Tibial nerve (tissue), 4 donors: ENCODE data around the gene SOS2. TPM values are rescaled to one million over a fixed set of nuclear protein-coding genes. Genes with fewer than 3 reads are reported as not detected.
A peak's percentile ranks its signal among the peaks of the same experiment; 100 is the strongest.

Source experiments
- DNase-seq, 2 donors: peaks; one replicate each; pipeline ENCODE4 v3.0.0-alpha.2; 2019; ENCODE audit warnings: low spot score in 2 of 2
- H3K27ac ChIP-seq, 4 donors: fragments of 200-600 bp; sonication (generic) in 3 of 4; one replicate each; pipeline ENCODE4 v1.5.1; 2017 to 2019; ENCODE audit warnings: mild to moderate bottlenecking in 1 of 4
- H3K27me3 ChIP-seq, 2 donors: fragments of 200-600 bp; sonication (generic) in 1 of 2; one replicate each; pipeline versions ENCODE4 v1.5.1 to v1.6.0; 2017 to 2019
- H3K36me3 ChIP-seq, 3 donors: fragments of 200-600 bp; sonication (generic); one replicate each; pipeline ENCODE4 v1.5.1; 2018 to 2019
- H3K4me1 ChIP-seq, 4 donors: fragments of 200-600 bp; sonication (generic) in 3 of 4; one replicate each; pipeline ENCODE4 v1.5.1; 2017 to 2019
- H3K4me3 ChIP-seq, 4 donors: fragments of 200-600 bp; sonication (generic) in 3 of 4; one replicate each; pipeline ENCODE4 v1.5.1; 2017 to 2019; ENCODE audit warnings: mild to moderate bottlenecking in 1 of 4, moderate library complexity in 1 of 4
- H3K9me3 ChIP-seq, 4 donors: fragments of 200-600 bp; sonication (generic) in 3 of 4; one replicate each; pipeline ENCODE4 v1.5.1; 2017 to 2019
- CTCF ChIP-seq, 5 experiments: fragments of 200-600 bp in 3 of 5; fragments of 450-650 bp in 2 of 5; sonication (generic) in 3 of 5; IDR thresholded peaks; one replicate each; pipeline ENCODE4 v1.5.1; 2016 to 2019; ENCODE audit warnings: antibody characterized with exemption in 5 of 5, mild to moderate bottlenecking in 3 of 5, moderate library complexity in 2 of 5
- EP300 ChIP-seq, 2 donors: sonication (generic); formaldehyde crosslinking; IDR thresholded peaks; one replicate each; pipeline ENCODE4 v1.6.1; 2017; ENCODE audit warnings: antibody characterized with exemption in 2 of 2, mild to moderate bottlenecking in 1 of 2
- POLR2A ChIP-seq, 2 donors: fragments of 450-650 bp; IDR thresholded peaks; one replicate each; pipeline ENCODE4 v1.6.1; 2017; ENCODE audit warnings: antibody characterized with exemption in 2 of 2, mild to moderate bottlenecking in 2 of 2, moderate library complexity in 2 of 2
- WGBS, 2 donors: methylation state at CpG; one replicate each; pipeline ENCODE4 v1.1.5; 2018; 5-methylcytosine and 5-hydroxymethylcytosine counted together
- total RNA-seq, 4 donors: library from RNA; depleted of rRNA; stranded (reverse); fragments of >200 nt; gene quantifications; one replicate each; pipeline ENCODE4 v1.1.0, GENCODE V29; 2016

SOS2 gene
- total RNA-seq, 4 donors from 2014 or later, result 30.9 to 41.5 (median 38.0) TPM

- TF ChIP-seq CTCF (IDR thresholded peaks at IDR 0.05) (no peak), EP300 (IDR thresholded peaks at IDR 0.05) (no peak), POLR2A (IDR thresholded peaks at IDR 0.05) (no peak)
- no peak overlapping the region for H3K4me3 ChIP-seq
- H3K27ac ChIP-seq, result no peak overlapping the region
- no peaks in the 10 kb centered on the region for H3K9me3 ChIP-seq
- no peaks in the 10 kb centered on the region for H3K27me3 ChIP-seq
- no peaks in the 10 kb centered on the region for H3K4me1 ChIP-seq
- 61 to 63% methylated on average over 2 of the region's 2 CpGs for WGBS, 2 donors
- DNase-seq, result no peak
- H3K36me3 ChIP-seq, result peaks cover 0 to 16% (median 0%) of the 10 kb centered on the region in 3 donors
These were observed 31.5 kb upstream of the SOS2 start for GRCh38 chr14:50262865-50263264.

DNA sequence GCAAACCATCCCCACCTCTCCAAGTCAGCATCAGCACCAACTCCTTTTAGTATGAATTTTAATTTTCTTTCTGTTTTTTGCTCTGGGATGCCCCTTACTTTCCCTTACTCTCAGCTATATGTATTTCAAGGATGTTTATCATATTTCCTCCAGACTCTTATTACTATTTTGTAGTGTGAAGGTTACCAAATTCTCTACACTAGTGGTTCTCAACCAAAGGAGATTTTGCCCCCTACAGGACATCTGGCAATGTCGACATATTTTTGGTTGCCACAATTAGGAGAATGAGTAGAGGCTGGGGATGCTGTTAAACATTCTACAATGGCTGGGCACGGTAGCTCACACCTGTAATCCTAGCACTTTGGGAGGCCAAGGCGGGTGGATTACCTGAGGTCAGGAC is 29.1 kb upstream of the SOS2 start:
- TF ChIP-seq CTCF (IDR thresholded peaks at IDR 0.05) (peak; percentile 16 to 32 (median 28)), EP300 (IDR thresholded peaks at IDR 0.05) (no peak)
- H3K9me3 ChIP-seq, result no peaks in the 10 kb centered on the region
- 38 to 39% methylated on average over 3 of the region's 3 CpGs for WGBS, 2 donors

DNA sequence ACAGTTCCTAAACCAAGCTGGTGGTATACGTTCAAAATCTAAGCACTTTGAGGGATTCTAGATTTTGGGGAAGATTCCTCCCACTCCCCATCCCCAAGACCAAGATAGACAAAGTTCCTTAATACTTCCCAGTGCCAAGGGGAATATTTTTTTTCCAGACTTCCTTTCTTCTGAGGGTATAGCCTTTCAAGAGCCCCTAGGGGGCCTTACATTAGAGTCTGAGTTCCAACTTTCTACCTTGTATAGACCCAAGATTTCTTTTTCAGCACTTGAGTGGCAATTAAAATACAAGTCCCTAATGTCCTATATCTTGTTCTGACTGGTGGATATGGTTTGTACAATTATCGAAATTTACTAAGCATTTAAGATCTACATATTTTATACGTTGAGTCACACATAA is 28.7 kb upstream of the SOS2 start:
- Histone ChIP-seq H3K27ac (no peak overlapping the region), H3K4me3 (no peak overlapping the region), H3K36me3 (peaks cover 0 to 8% (median 0%) of the 10 kb centered on the region in 3 donors), H3K27me3 (no peaks in the 10 kb centered on the region), H3K9me3 (no peaks in the 10 kb centered on the region), H3K4me1 (no peaks in the 10 kb centered on the region)
- no peak for TF ChIP-seq POLR2A (IDR thresholded peaks at IDR 0.05)
- DNase-seq, result no peak
- 77 to 78% methylated on average over 3 of the region's 3 CpGs for WGBS, 2 donors

More for the DNA sequence above, 29.1 kb upstream of the SOS2 start:
- Histone ChIP-seq H3K4me1 (no peaks in the 10 kb centered on the region), H3K4me3 (no peak overlapping the region), H3K27ac (no peak overlapping the region), H3K36me3 (peaks cover 0 to 8% (median 0%) of the 10 kb centered on the region in 3 donors), H3K27me3 (no peaks in the 10 kb centered on the region)
- DNase-seq, result peak in 1 of 2 donors; percentile 14

GRCh38 chr14:50257732-50258131 is 26.4 kb upstream of the SOS2 start:
- H3K4me1 ChIP-seq, result no peaks in the 10 kb centered on the region
- 47 to 53% methylated on average over 2 of the region's 2 CpGs for WGBS, 2 donors
- TF ChIP-seq POLR2A (IDR thresholded peaks at IDR 0.05) (no peak), CTCF (IDR thresholded peaks at IDR 0.05) (no peak), EP300 (IDR thresholded peaks at IDR 0.05) (no peak)
- no peak overlapping the region for H3K4me3 ChIP-seq
- H3K27me3 ChIP-seq, result no peaks in the 10 kb centered on the region
- peaks cover 0 to 10% (median 0%) of the 10 kb centered on the region in 3 donors for H3K36me3 ChIP-seq
- no peak overlapping the region for H3K27ac ChIP-seq
- DNase-seq, result no peak
- H3K9me3 ChIP-seq, result no peaks in the 10 kb centered on the region

- no peaks in the 10 kb centered on the region for H3K9me3 ChIP-seq
- H3K4me1 ChIP-seq, result no peaks in the 10 kb centered on the region
- no peak for DNase-seq
- no peak overlapping the region for H3K4me3 ChIP-seq
- H3K27ac ChIP-seq, result no peak overlapping the region
- no peak for TF ChIP-seq CTCF (IDR thresholded peaks at IDR 0.05)
- no peak for TF ChIP-seq POLR2A (IDR thresholded peaks at IDR 0.05)
- no peak for TF ChIP-seq EP300 (IDR thresholded peaks at IDR 0.05)
- H3K27me3 ChIP-seq, result no peaks in the 10 kb centered on the region
- WGBS, 2 donors, result 95 to 97% methylated on average over 3 of the region's 3 CpGs
- peaks cover 0 to 18% (median 0%) of the 10 kb centered on the region in 3 donors for H3K36me3 ChIP-seq
These were observed 22.9 kb upstream of the SOS2 start for GRCh38 chr14:50254248-50254647.
